Posterior cingulate gyrus (tissue), 11 donors: Measurements from ENCODE around the gene DNAI1.

Experiments used
- DNase-seq, 10 donors: peaks; one replicate each; pipeline versions ENCODE4 v3.0.0 to v3.0.0-alpha.2; 2020 to 2021; ENCODE audit warnings: mixed read lengths in 3 of 10
- intact Hi-C: fragments of 100-400 bp; cut with DNase I; formaldehyde crosslinking; loops from one replicate; pipeline ENCODE4 v1.15.1; 2023

DNAI1 gene

GRCh38 chr9:34552986-34553385, 94.4 kb downstream of the DNAI1 start:
- peak in 2 of 10 donors; percentile 26 to 58 for DNase-seq
- intact Hi-C loops, result no loop called here

- intact Hi-C loops, result no loop called here
- peak in 2 of 10 donors; percentile 58 to 64 for DNase-seq
Observed at GRCh38 chr9:34553511-34554021, 95.0 kb downstream of the DNAI1 start.

GRCh38 chr9:34554211-34555001, 95.8 kb downstream of the DNAI1 start:
- peak in 2 of 10 donors; percentile 44 to 49 for DNase-seq

GRCh38 chr9:34555002-34555348, 96.4 kb downstream of the DNAI1 start:
- DNase-seq, result peak in 2 of 10 donors; percentile 68 to 80
- intact Hi-C loops, result no loop called here

More at GRCh38 chr9:34554211-34555001, 95.8 kb downstream of the DNAI1 start:
- intact Hi-C loops, result no loop called here

- peak in 2 of 10 donors; percentile 56 to 64 for DNase-seq
- intact Hi-C loops, result no loop called here
Observed at GRCh38 chr9:34555500-34555899, 96.9 kb downstream of the DNAI1 start.

- peak in 2 of 10 donors; percentile 30 to 70 for DNase-seq
- intact Hi-C loops, result no loop called here
Observed at GRCh38 chr9:34555936-34556525, 97.4 kb downstream of the DNAI1 start.

- peak in 1 of 10 donors; percentile 5 for DNase-seq
- intact Hi-C loops, result no loop called here
Observed at GRCh38 chr9:34556949-34557348, 98.3 kb downstream of the DNAI1 start.

- intact Hi-C loops, result no loop called here
- peak in 3 of 10 donors; percentile 3 to 76 (median 69) for DNase-seq
Observed at GRCh38 chr9:34557426-34558321, 99.1 kb downstream of the DNAI1 start.

- intact Hi-C loops, result no loop called here
- DNase-seq, result peak in 2 of 10 donors; percentile 3 to 26
Observed at GRCh38 chr9:34558364-34558763, 99.8 kb downstream of the DNAI1 start.

- peak in 2 of 10 donors; percentile 33 to 81 for DNase-seq
- intact Hi-C loops, result no loop called here
Observed at GRCh38 chr9:34558919-34559623, 100.5 kb downstream of the DNAI1 start.

GRCh38 chr9:34559624-34560455, 101.2 kb downstream of the DNAI1 start:
- DNase-seq, result peak in 6 of 10 donors; percentile 36 to 91 (median 66)
- intact Hi-C loops, result no loop called here

GRCh38 chr9:34560599-34561214, 102.1 kb downstream of the DNAI1 start:
- intact Hi-C loops, result no loop called here
- DNase-seq, result peak in 2 of 10 donors; percentile 51 to 64

- DNase-seq, result peak in 1 of 10 donors; percentile 32
- intact Hi-C loops, result no loop called here
Observed at GRCh38 chr9:34562135-34562745, 103.6 kb downstream of the DNAI1 start.

GRCh38 chr9:34563262-34563661, 104.7 kb downstream of the DNAI1 start:
- DNase-seq, result peak in 2 of 10 donors; percentile 29 to 48

GRCh38 chr9:34564617-34565016, 106.0 kb downstream of the DNAI1 start:
- peak in 1 of 10 donors; percentile 74 for DNase-seq
- intact Hi-C loops, result no loop called here

More at GRCh38 chr9:34563262-34563661, 104.7 kb downstream of the DNAI1 start:
- intact Hi-C loops, result no loop called here

- no peak for DNase-seq
- intact Hi-C loops, result no loop called here
Observed at GRCh38 chr9:34565856-34566255, 107.3 kb downstream of the DNAI1 start.

- intact Hi-C loops, result no loop called here
- DNase-seq, result peak in 1 of 10 donors; percentile 60
Observed at GRCh38 chr9:34566322-34566721, 107.7 kb downstream of the DNAI1 start.

GRCh38 chr9:34566972-34567371, 108.4 kb downstream of the DNAI1 start:
- peak in 2 of 10 donors; percentile 8 to 61 for DNase-seq
- intact Hi-C loops, result no loop called here
